HUDEP-2 (cell line): ENCODE results near the gene NTRK3.
"Not testable (repeated sequence)": the region's sequence is repeated elsewhere in the genome, so short reads cannot be mapped to it uniquely, and the experiment has no call there.

Source experiments
- DNase-seq, 76 experiments: peaks; one replicate each; lab custom pipeline; 2025; ENCODE audit not compliant: unreplicated experiment in 76 of 76; lab: John Stamatoyannopoulos, UW

The NTRK3 gene

GRCh38 chr15:88083811-88084760 lies 172.5 kb downstream of the NTRK3 start:
- no peak for DNase-seq

- DNase-seq, result no peak
Observed at GRCh38 chr15:88080616-88081015, 175.9 kb downstream of the NTRK3 start.

- DNase-seq, result no peak
Observed at GRCh38 chr15:88077296-88078020, 179.1 kb downstream of the NTRK3 start.

GRCh38 chr15:88076328-88076727 lies 180.2 kb downstream of the NTRK3 start:
- no peak for DNase-seq

GRCh38 chr15:88075102-88075501 lies 181.4 kb downstream of the NTRK3 start:
- DNase-seq, result no peak

- no peak for DNase-seq
Observed at GRCh38 chr15:88074386-88074785, 182.2 kb downstream of the NTRK3 start.

GRCh38 chr15:88073391-88073691 lies 183.2 kb downstream of the NTRK3 start:
- no peak for DNase-seq

- DNase-seq, result no peak
Observed at GRCh38 chr15:88072598-88073390, 183.7 kb downstream of the NTRK3 start.

- not testable (repeated sequence) for DNase-seq
Observed at GRCh38 chr15:88072133-88072532, 184.4 kb downstream of the NTRK3 start.

GRCh38 chr15:88071141-88071540 lies 185.4 kb downstream of the NTRK3 start:
- DNase-seq, result no peak

- no peak for DNase-seq
Observed at GRCh38 chr15:88069561-88069960, 187.0 kb downstream of the NTRK3 start.

- DNase-seq, result no peak
Observed at GRCh38 chr15:88067331-88067685, 189.2 kb downstream of the NTRK3 start.

GRCh38 chr15:88066636-88067330 lies 189.8 kb downstream of the NTRK3 start:
- no peak for DNase-seq

- DNase-seq, result no peak
Observed at GRCh38 chr15:88061452-88061851, 195.1 kb downstream of the NTRK3 start.

- no peak for DNase-seq
Observed at GRCh38 chr15:88060383-88060782, 196.2 kb downstream of the NTRK3 start.

- DNase-seq, result no peak
Observed at GRCh38 chr15:88057836-88058235, 198.7 kb downstream of the NTRK3 start.

- no peak for DNase-seq
Observed at GRCh38 chr15:88049506-88049905, 207.0 kb downstream of the NTRK3 start.

GRCh38 chr15:88048755-88049154 lies 207.8 kb downstream of the NTRK3 start:
- no peak for DNase-seq

GRCh38 chr15:88048237-88048636 lies 208.3 kb downstream of the NTRK3 start:
- no peak for DNase-seq

GRCh38 chr15:88046576-88047129 lies 209.9 kb downstream of the NTRK3 start:
- no peak for DNase-seq
